Adrenal gland (tissue), 5 donors: ENCODE measurements around the gene RADIL.

Experiments
- CTCF ChIP-seq, 6 experiments: fragments of 450-650 bp in 4 of 6; fragments of 200-600 bp in 2 of 6; sonication (generic) in 1 of 6; IDR thresholded peaks; 1 replicate in 5 of 6; 2 replicates in 1 of 6; pipeline versions ENCODE4 v1.5.1 to v1.8.0; 2016 to 2021; ENCODE audit warnings: antibody characterized with exemption in 6 of 6, mild to moderate bottlenecking in 2 of 6, moderate library complexity in 1 of 6
- POLR2A ChIP-seq, 2 donors: fragments of 450-650 bp; IDR thresholded peaks; one replicate each; pipeline ENCODE4 v1.6.1; 2017; ENCODE audit warnings: antibody characterized with exemption in 2 of 2, mild to moderate bottlenecking in 2 of 2, moderate library complexity in 1 of 2
- donor health status: DM: no; HTN: no; CAD: no.

- TF ChIP-seq CTCF (IDR thresholded peaks at IDR 0.05) (peak in 1 of 6 experiments; percentile 7), POLR2A (IDR thresholded peaks at IDR 0.05) (peak; percentile 73 to 96)
These were observed 108.2 kb downstream of the RADIL start, which contains the start of gene AP5Z1 for GRCh38 chr7:4775250-4775847.
